HG03025 (cell line): ENCODE data around the gene ARHGAP24.
"Not testable (repeated sequence)": the region's sequence is repeated elsewhere in the genome, so short reads cannot be mapped to it uniquely, and the experiment has no call there.

Source experiments
- ATAC-seq: cut with Tn5 transposase; IDR thresholded peaks from one replicate; pipeline ENCODE4 v1.9.1; 2021; ENCODE audit warnings: mild to moderate bottlenecking, moderate library complexity; ENCODE audit not compliant: unreplicated experiment, low FRiP score

ARHGAP24 gene

DNA sequence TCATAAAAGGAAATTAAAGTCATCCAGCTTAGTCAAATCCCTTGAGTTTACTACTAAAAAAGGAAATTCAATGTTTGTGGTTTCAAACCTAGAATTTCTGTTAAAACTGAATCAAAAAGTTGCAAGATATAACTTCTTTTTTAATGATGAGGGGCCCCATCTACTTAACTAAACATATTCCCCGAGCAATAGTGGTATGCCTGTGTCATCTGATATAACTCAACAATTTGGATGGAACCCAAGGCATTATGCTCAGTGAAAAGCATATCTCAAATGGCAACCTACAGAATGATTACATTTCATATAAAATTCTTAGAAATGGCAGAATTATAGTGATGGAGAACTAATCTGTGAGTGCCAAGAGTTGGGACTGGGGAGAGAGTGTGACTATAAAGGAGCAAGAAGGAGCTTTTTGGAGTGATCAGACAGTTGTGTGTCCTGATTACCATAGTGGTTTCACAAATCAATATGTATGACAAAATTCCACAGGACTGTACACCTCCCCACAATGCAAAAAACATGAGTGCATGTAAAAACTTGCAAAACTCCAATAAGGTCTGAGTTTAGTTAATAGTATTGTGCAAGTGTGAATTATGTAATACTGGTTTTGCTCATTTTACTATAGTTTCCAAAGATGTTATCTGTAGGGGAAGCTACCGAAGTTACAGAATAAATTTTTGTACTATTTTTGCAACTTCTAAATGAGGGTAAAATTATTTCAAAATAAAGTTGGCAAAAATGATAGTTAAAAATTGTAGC is 323.2 kb downstream of the ARHGAP24 start:
- ATAC-seq, result no peak

DNA sequence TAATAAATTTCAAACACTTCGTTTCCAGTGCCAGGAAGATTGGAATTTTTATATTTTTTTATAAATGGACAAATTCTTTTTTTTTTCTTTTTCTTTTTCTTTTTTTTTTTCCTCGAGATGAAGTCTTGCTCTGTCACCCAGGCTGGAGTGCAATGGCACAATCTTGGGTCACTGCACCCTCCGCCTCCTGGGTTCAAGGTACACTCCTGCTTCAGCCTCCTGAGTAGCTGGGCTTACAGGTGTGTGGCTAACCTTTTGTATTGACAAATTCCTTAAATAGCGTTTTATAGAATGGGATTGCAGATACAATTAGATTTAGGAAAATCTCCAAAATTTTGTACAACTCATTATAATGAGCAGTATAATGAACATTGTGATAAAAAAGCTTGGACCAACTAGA is 328.9 kb downstream of the ARHGAP24 start:
- ATAC-seq, result no peak

DNA sequence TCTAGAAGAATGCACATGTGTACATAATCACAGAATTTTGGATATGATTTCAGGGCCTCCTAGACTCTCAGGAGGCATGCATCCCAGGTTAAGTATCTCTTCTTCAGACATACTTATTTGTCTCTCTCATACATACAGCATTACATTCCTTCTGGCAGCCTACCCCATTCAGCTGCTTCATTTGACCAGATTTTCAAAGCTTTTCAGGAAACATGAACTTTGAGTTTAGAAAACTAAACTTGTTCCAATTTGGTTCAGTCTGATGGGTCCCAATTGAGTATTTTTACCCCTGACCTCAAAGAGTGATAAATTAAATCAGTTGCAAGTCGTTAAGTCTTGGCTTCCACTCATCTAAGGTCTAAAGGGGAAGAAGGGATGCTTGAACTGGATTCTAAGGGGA is 330.9 kb downstream of the ARHGAP24 start:
- no peak for ATAC-seq

DNA sequence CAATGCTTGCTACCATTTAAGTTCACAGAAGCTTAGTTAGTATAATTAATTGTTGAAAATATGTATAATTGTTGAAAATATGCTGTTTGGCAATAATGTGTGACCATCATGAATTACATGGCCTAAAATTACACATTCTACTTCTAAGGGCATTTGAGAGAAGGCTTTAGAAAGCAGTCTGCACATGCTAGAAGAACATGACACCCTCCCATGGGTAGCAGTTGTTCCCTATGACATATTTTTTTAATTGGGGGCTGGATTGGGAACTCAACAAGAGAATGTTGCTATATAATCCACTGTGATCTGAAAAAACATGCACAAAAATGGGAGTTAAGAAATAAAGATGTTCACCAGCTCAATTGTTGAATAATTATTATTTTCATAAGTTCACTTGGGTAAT is 331.4 kb downstream of the ARHGAP24 start:
- ATAC-seq, result no peak

DNA sequence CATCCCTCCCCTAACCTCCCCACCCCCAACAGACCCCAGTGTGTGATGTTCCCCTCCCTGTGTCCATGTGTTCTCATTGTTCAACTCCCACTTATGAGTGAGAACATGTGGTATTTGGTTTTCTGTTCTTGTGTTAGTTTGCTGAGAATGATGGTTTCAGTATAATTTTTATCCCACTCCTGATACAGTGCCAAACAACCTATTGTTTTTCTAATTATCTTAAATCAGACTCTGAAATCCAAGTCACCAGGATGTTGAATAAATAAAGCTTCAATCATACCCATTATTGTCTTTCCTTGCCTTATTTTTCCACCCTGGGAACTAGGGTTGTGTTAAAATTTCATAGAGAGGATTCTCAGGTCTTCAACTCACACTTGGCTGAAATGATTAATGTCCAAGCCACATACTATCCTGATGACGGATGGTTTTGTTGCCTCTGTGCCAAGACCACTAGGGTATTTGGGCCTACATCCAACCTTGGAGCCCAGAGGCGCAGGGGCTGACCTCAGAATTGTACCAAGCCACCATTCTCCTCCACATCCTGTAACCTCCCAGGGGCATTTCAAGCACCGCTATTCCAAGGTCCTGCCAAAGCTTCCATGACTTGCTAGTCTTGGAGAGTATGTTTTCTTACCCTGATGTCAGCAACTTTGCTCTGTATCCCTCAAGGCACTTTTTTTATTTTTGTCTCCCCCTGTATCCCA is 332.4 kb downstream of the ARHGAP24 start:
- ATAC-seq, result no peak

DNA sequence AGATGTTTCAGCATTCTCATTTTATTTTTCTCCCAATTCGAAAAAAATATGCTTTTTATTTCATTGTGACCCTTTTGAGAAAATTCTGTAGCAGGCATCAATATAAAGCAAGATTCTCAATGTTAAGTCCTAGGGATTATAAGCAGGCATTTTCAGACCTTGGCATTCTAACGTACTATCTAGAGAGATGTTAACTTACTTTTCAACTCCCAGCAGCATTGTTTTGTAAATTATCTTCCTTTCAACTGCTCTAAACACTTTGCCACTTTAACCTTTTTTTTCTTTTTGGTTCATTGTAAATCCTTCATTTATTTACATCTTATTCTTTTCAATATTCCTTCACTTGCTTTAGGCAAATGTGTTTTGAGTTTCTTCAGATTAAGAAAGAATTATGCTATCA is 333.2 kb downstream of the ARHGAP24 start:
- no peak for ATAC-seq

DNA sequence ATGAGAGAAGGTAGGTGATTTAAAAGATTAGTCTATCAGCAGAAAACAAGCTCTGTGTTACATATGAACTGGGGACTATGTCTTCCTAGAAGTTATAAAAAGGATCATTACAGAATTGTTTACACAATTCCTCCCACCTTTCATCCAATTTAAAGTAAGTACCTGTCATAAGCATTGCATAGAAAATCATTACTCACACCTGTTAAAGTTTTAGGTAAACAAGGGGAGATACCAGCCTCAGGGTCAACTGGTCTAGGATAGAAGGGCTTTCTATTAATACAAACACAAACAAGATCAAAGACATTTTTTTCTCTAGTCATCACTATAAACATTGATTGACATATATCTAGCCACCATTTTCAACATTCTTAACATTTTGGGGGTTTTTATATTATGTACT is 333.9 kb downstream of the ARHGAP24 start:
- no peak for ATAC-seq

DNA sequence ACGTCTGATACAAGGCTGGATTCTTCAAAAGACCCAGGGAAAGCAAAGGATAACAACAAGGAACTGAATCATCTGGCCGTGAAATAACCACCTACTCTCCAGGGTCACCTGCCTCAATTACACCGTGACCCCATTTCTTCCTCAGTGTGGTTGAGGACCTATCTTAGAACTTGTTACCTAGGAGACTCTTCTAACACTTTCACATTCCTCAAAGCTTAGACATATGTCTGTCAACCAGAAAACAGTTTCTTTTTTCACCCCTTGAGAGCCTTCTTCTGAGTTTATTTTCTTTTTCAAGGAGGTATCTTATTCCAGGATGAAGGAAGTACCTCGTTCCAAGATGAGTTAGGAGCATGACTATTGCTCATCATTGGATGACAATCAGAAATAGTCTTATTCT is 337.8 kb downstream of the ARHGAP24 start:
- ATAC-seq, result no peak

DNA sequence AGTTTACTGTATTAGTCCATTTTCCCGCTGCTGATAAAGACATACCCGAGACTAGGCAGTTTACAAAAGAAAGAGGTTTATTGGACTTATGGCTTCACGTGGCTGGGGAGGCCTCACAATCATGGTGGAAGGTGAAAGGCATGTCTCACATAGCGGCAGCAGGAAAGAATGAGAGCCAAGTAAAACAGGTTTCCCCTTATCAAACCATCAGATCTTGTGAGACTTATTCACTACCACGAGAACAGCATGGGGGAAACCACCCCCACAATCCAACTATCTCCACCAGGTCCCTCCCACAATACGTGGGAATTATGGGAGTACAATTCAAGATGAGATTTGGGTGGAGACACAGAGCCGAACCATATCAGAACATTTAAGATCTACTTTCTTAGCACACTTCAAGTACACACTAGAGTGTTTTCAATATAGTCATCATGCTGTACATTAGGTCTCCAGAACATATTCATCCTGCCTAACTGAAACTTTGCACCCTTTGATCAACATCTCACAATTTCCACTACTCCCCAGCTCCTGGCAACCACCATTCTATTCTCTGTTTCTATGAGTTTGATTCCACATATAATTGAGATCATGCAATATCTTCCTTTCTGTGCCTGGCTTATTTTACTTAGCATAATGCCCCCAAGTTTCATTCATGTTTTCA is 341.0 kb downstream of the ARHGAP24 start:
- no peak for ATAC-seq

DNA sequence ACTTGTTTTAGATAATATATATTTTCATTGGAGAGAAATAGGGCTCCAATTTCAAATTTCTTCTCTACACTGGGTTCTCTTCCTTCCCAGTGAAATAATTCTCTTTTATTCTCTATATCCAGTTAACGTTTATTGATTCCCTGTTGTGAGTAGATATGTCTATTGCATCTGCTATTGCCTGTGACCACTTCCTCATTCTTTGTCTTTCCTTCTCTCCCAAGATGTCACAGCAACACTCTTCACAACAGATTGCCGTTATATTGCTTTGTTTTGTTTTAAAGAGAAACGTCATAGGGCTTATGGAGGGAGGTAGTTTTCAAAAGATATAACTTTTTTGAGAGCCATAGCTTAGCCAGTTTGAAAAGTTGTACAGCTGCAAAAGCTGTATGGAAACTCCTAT is 343.8 kb downstream of the ARHGAP24 start:
- ATAC-seq, result no peak

DNA sequence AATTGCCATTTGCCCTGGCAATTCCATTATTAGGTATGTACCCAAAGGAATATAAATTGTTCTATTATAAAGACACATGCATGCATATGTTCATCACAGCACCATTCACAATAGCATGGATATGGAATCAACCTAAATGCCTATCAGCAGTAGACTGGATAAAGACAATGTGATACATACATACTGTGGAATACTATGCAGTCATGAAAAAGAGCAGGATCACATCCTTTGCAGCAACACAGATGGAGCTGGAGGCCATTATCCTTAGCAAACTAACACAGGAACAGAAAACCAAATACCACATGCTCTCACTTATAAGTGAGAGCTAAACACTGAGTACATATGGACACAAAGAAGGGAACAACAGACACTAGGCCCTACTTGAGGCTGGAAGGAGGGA is 345.2 kb downstream of the ARHGAP24 start:
- ATAC-seq, result not testable (repeated sequence)

DNA sequence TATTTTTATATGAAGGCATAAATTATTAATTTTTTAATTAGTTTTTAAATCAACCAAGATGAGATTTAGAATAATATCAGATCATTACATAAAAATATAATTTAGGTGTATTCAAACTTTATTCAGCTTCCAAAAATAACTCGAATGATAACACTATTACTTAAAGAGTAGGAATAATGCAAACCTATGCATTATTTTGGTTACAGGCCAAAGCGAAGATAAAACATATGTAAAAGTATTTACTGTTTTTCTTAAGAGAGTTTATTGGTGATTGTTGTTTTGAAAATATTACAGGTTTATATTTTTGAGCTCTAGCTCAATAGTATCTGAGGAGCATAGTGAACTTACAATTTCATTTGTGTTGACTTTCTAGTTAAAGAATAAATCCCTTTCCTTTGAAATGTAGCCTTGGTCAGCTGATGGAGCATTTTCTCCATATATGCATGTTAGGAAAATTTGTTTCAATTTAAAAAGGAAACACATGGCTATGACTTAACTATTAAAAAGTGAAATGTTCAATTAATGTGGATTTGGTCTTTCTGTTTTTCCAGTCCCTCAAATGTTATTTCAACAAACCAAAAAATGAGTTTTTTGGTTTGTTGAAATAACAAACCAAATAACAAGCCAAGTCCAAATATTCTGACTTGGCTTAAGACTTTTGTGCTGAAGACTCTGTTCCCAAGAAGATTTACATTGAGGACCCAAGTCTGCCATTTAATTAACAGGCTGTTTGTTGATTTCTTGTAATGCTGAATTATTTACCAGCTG is 346.9 kb downstream of the ARHGAP24 start:
- no peak for ATAC-seq

DNA sequence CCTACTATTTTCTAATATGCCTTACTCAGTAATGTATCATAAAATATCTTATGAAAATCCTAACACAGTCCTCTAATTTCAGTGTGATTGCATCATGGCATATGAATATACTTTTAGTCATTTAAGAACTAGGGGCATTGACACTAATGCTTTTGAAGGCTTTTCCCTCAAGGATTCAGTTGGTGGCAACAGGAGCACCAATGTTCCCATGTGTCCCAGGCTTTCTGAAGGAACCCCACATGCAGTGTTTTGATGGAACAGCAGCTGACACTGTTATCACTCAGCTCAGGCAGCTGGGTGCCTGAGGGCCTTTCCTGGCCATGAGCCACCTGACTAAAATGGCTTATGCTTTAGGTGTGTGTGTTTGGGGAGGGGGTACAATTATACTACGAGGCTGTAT is 348.3 kb downstream of the ARHGAP24 start:
- no peak for ATAC-seq

DNA sequence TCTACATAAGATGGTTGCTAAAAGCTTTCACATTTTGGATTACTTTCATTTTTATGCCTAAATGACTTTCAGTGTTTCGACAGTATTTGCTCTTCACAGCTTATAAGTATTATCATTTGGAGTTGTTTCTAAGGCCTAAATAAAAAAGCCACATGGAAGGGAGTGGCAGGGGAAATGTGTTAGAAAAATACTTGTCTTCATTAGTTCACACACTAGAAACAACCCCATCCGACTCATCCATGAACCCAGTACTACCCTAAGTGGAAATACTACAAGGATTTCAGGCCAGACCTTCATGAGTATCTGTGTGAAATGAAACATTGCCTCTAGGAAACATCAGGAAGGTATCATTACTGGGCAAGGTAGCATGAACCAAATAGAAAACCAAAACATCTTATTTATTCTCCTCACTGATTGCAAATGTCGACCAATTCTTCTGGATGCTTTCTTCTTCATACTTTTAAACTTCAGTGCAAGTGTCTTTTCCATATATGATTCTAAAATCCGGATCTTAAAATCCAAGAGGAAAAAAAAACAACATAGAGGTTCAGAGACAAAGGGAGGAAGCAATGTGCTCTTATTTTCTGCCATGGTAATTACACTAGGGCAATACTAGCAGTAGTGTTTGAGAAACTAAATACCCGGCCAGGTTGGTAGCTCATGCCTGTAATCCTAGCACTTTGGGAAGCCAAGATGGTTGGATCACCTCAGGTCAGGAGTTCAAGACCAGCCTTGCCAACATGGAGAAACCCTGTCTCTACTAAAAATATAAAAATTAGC is 349.4 kb downstream of the ARHGAP24 start:
- ATAC-seq, result no peak

DNA sequence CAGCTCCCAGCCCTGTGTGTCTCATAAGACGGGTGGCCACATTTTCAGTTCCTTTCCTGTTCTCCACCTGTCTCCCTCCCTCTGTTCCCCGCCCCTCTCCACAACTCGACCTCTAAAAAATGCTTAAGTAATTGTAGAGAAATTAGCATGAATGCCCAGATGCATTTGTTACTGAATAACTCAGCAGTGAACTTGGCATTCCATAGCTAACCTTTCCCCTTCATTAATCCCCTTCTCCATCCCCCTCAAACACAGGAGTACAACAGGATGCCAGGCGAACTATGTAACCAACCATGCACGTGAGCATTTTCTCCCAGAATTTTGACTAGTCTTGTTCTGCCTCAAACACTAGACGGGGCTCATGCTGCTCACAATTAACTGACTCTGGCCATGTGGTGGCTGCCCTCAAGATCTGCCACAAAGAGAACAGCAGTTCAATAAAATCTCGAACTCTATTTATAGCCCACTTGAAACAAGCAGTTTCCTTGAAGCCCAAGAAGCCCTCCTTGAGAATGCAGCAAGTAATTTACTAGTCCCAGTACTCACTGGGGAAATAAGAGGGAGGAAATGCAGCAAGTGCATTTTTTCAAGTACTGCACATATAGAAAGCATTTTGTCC is 351.2 kb downstream of the ARHGAP24 start:
- no peak for ATAC-seq

DNA sequence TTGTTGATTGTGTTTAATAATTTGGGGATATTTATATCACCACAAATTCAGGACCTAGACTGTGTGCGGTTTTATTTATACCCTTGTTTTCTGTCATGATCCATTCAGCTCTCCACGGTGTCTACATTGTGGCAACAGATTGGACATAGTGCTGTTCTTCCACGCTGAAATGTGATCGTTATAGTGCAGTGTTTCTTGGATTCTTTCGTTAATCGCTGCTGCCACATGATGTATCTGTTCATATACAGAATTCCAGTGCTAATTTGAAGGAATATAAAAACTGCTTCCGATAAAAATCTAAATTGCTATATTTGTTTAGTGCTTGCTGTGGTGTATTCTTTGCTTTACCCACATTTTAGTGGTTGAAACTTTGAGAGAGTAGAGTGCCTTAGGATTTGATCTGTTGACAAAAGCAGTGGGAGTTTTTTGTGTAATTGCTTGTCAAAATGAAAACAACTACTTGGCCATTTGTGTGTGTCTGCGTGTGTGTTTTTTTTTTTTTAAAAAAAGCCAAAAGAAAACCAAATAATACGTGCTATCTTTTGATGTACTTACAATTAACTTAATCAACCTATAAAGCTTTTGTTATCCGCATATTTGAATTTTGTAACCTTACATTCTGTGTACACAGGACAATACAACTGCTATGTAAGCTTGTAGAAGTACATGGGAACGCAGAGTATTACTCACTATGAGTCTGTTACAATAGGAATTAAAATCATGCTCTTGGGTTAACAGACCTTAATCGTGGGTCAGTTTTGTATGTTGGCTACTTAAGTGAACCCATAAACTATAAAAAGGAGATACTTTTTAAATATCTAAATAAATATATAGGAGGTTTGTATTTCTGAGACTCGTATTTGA is 353.3 kb downstream of the ARHGAP24 start:
- no peak for ATAC-seq

DNA sequence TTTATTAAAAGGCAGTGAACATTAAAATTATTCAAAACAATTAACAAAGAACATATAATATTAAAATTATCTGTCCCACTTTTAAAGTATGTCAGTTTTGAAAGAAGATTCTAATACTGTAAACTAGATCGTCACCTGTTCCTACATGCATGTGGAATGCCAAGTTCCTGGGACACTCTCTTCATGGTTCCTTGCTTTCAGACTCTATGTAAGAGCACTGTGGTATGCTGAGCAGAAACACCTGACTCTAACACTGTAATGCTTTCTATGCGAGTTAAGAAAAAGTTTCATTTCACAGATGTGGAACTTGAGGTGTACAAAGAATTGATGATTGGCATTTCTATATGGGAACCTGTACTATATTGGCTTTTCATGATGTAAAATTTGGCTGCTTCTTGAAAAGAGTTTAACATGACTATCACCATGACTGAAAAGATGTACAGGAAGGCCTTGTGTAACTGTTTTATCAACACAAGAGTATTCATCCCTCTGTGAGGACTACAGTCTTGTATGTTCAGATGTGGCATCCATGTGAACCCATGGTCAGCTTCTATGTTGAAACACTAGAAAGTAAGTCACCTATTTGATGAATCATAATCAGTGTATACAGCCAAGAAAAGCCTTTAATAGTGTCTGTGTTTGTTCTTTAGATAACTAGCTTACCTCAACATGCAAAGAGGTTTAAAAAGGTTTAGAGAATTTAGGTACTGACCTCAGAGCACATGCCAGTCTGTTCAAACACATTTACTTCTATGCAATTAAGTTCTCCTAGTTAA is 354.5 kb downstream of the ARHGAP24 start:
- ATAC-seq, result no peak

DNA sequence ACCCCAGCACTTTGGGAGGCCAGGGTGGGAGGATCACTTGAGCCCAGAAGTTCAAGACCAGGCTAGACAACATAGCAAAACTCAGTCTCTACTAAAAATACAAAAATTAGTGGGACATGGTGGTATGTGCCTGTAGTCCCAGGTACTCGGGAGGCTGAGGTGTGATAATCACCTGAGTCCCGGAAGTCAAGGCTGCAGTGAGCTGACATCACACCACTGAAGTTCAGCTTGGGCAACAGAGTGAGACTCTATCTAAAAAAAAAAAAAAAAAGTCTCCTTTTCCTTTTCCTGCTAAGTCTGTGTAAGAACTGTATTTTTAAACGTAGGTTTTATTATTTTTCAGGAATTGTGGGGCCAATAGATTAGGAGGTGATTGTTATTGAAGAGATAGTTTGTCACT is 356.7 kb downstream of the ARHGAP24 start:
- ATAC-seq, result no peak
